ENCODE data around the gene MT1B.

DNA sequence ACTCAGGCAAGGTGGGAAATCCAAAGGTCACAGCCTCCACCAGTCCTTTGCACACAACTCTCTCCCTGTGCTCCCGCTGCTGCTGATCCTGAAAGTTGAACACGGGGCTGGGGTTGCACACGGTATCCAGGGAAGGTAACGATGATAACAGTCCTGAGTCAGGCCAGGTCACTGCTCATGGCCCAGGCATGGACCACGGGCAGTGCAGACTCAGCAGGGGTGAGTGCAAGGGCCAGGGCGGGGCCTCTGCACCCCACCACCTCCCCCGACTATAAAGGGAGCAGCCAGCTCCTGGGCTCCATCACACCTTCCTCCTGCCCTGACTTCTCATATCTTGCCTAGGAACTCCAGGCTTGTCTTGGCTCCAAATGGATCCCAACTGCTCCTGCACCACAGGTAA is at the start of gene MT1B:
- TF ChIP-seq, protein P1, sequence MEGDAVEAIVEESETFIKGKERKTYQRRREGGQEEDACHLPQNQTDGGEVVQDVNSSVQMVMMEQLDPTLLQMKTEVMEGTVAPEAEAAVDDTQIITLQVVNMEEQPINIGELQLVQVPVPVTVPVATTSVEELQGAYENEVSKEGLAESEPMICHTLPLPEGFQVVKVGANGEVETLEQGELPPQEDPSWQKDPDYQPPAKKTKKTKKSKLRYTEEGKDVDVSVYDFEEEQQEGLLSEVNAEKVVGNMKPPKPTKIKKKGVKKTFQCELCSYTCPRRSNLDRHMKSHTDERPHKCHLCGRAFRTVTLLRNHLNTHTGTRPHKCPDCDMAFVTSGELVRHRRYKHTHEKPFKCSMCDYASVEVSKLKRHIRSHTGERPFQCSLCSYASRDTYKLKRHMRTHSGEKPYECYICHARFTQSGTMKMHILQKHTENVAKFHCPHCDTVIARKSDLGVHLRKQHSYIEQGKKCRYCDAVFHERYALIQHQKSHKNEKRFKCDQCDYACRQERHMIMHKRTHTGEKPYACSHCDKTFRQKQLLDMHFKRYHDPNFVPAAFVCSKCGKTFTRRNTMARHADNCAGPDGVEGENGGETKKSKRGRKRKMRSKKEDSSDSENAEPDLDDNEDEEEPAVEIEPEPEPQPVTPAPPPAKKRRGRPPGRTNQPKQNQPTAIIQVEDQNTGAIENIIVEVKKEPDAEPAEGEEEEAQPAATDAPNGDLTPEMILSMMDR (IDR thresholded peaks at IDR 0.05; ENCODE audit: low read length): no peak
- TF ChIP-seq EZH2 (IDR thresholded peaks at IDR 0.05; ENCODE audit: borderline replicate concordance, low read length): no peak
